HG02943 (cell line): ENCODE results near the gene TMEM253.

Source experiments
- ATAC-seq: cut with Tn5 transposase; IDR thresholded peaks from one replicate; pipeline ENCODE4 v1.9.1; 2021; ENCODE audit warnings: mild to moderate bottlenecking, low read depth, moderate library complexity; ENCODE audit not compliant: unreplicated experiment

Gene TMEM253

DNA sequence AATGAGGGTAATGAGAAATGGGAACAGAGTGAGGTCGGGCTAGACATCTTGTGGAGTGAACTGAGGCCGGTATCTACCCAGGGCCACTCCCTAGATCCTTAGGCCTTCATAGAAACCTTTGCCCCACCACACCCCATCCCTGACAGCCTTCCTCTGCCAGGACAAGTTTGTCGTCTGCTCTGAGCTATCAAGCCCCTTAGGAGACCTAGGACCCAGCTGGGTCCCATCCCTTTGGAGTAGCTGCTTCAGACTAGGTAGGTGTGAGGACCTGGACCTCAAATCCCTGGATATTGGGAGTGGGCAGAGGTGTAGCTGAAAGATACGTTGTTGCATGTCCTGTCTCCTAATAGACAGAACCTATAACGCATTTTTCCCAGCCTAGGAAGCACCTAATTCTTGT, at the start of gene TMEM253:
TMEM253 (plus strand) TSS at position 136 of the 400 bp plus-strand sequence. CDS start 278 bp downstream, outside the sequence.
- ATAC-seq: no peak

DNA sequence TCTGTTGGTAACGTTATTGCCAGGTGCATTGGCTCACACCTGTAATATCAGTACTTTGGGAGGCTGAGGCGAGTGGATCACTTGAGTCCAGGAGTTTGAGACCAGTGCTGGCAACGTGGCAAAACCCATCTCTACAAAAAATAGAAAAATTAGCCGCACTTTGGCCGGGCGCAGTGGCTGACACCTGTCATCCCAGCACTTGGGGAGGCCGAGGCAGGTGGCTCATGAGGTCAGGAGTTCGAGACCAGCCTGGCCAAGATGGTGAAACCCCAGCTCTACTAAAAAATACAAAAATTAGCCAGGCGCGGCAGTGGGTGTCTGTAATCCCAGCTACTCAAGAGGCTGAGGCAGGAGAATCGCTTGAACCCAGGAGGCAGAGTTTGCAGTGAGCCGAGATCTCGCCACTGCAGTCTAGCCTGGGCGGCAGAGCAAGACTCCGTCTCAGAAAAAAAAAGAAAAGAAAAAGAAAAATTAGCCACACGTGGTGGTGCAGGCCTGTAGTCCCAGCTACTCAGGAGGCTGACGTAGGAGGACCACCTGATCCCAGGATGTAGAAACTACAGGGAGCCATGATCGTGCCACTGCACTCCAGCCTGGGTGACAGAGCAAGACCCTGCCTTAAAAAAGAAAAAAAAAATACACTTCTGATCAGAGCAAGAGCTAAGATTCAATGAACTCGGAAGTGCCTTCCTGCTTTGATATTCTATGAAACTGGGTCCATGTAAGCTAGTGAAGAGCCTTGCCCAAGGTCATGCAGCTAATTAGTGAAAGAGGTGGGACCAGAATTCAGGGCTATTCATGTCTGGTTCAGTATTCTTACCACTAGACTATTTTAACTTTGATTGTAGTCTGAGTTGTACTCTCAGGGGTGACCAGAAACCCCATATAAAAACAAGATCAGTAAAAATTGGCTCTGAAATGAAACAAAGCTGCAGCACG, 47.4 kb upstream of the TMEM253 start:
- no peak for ATAC-seq

DNA sequence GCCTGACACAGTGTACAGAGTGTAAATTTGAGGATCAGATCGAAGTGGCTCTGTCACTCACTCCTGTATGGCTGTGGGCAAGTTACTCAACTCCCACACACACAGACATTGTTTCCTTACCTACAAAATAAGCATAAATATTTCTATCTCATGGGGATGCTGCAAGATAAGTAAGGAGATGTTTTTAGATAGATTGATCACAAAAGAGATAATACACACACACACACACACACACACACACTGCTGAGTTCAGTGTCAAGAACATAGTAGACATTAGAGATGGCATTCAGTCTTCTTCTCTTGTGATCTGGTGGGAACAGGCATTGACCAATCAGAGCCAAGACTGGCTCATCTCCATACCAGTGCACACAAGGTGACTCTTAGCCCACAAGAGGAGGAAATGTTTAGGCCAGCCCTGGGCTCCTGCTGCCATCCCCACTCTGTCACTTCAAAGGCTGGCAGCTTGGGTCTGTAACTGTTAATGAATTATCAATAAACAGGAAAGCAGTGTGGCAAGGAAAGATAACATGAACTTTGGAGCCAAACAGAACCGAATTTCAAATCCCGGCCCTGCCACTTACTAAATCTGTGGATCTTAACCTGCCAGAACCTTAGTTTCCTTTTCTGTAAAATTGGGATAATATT, 46.6 kb upstream of the TMEM253 start:
- no peak for ATAC-seq

DNA sequence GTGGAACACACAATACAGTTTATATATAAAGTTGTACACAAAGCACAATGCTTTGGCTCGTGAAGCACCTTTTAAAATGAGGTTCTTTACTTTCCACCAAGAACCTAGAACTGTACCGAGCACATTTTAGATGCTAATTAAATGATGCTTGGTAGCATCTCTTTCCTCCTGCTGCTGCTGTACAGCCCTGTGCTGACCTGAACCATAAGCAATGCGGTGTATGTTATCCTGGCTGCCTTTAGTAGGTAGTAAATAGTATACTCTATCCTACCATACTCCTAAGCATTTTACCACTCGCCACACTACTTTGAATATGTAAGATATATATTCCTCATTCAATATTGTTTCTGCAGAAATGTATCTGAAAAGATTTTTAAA, 46.1 kb upstream of the TMEM253 start:
- no peak for ATAC-seq

DNA sequence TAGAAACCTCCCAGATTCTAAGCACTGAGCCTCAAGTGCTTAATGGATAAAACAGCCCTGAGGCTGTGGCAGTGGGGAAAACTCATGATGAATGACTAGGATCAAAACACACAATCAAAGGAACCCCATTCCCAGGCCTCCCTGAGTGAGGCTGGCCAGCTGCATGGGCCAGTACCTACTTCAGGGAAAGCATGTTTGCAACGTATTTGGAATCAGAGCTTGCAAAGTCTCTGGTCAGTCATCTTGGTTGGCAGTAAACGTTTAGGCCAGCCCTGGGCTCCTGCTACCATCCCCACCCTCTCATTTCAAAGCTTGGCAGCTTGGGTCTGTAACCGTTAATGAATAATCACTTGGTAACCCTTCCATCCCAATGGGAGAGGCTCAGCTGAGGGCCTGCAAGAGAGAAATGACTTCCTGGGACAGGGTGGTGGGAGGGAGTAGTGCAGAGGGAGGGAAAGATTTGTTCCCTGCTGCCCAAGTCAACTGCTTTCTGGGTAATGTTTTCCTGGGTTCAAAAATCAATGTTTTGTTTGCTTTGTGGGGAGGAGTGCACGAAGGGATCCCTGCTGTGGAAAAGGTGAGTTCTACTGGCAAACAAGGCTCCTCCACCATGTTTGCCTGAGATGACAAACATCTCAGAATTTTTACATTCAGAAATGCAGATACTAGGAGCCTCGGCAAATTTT, 45.3 kb upstream of the TMEM253 start:
- no peak for ATAC-seq

DNA sequence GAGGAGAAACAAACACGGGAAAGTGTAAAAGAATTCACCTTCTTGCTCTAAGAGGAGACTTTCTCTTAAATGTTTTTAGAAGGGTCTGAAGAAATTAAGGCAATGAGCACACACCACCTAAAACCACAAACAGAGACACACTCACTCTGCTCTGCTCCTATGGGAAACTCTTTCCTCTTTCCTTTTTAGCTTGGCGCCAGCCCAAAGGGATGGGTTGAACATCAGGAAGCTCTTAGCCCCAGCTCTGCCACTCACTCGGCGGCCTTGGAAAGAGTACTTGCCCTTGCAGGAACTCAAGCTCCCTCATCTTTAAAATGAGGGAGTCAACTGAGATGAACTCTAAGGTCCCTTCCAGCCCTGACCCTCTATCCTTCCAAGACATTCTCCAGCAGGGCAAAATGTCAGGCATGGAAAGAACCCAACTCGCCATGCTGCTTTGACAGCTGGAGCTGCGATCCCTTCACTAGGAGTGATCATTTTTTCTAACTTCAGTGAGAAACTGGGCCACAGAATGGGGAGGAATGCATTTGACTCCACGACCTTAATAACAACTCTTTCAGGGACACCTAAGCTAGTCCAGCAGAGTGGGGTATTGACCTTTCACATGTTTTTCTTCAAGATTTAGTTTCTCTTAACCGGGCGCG, 44.2 kb upstream of the TMEM253 start:
- no peak for ATAC-seq

DNA sequence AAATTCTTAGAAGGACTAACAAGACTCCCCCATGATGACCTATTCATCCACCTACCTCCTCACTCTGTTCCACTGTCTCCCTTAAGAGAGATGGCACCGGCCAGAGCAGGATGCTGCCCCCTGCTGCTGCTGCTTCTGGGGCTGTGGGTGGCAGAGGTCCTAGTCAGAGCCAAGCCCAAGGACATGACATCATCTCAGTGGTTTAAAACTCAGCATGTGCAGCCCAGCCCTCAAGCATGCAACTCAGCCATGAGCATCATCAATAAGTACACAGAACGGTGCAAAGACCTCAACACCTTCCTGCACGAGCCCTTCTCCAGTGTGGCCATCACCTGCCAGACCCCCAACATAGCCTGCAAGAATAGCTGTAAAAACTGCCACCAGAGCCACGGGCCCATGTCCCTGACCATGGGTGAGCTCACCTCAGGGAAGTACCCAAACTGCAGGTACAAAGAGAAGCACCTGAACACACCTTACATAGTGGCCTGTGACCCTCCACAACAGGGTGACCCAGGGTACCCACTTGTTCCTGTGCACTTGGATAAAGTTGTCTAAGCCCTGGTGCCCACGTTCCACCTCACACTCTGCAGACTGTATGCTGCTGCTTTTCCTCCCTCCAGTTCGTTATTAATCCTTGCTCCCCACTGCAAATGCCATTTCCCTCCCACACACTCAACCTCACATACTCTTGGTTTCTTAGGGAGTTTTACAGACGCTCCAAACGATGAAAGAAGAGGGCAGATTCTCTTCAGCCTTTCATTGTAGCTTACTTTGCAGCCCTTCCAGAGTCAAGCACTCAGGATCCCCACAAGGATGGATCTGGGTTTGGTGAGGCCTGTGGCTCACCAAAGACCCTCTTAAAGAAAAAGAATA, 42.8 kb upstream of the TMEM253 start, which contains the start of gene RNASE8:
RNASE8 (plus strand) TSS at position 20 of the 873 bp plus-strand sequence; CDS start at position 91, 71 bp downstream.
- no peak for ATAC-seq

DNA sequence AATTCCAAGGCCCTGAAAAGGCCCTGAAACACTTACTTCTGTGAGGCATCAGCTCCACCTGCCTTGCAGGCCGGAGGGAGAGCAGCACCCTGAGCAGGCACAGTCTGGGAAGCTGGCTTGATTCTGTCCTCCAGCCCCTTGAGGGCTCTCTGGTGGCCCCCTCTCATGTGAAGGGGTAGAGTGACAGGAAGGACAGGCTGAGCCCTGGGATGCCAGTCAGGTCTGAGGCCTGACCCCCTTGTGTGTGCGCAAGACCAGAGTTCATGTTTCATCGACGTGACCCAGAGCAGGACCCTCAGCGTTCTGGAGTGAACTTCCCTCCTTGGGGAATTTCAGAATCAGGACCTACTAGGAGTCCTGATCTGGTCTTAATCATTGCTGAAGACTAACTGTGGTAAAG, 42.0 kb upstream of the TMEM253 start:
- ATAC-seq: no peak

DNA sequence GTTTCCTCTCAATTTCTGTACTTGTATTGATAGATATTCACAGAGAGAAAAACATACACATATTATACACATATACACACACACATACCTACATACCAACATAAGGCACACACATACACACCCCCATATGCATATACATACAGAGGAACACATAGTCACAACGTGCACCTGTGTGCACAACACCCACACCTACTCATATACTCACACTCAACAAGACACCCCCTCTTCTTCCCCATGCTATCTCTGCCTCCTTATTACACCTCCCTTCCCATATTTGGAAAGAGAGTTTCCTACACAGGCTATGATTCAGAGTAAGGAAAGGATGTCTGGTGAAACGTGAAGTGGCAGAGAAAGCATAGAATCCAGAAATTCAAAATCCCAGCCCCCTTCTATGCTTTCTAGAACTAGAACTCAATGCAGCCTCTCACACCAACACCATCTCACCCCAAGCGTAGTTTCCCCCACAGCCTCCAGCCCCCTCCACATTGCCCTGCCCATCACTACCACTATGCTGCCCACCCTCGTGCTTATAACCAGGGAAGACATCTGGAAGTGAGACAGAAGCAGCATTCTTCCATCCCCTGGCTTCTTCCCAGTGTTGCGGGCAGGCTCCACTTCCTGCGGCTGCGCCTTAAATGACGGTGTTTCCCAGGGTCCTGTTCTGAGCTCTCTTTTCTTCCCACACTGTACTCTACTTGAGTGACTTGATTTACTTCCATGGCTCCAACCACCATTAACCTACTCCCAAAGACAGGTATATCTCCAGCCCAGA, 40.8 kb upstream of the TMEM253 start:
- no peak for ATAC-seq

DNA sequence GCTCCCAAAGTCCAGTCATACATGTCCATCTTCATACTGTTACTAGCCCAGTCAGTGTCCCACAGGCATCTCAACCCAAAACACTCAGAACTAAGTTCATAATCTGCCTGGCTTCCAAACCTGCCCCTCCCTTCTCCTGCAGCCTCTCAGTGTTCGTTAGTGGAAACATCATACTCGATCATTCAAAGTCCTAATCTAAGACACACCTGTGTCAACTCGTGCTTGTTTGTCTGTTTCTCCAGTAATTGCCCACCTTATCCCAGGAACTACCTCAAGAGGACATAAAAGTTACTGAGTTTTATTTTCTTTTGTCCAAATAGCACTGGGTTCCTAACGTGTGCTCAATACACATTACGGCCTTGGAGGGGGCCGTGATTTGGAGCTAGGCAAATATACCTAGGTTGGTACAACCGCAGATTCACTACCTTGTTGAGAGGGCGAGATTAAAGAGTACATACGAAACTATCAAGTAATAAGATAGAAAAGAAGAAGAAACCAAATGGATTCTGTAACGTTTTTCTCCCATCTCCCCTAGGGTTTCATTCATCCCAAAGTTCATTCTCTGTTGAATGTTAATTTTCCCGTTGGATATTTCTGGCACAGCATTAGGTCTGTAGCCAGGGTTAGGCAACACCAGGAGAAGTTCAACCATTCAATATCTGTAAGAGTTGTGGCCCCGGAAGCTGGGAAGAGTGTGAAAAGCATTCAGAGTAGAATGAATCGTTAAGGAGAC, 40.1 kb upstream of the TMEM253 start:
- no peak for ATAC-seq

DNA sequence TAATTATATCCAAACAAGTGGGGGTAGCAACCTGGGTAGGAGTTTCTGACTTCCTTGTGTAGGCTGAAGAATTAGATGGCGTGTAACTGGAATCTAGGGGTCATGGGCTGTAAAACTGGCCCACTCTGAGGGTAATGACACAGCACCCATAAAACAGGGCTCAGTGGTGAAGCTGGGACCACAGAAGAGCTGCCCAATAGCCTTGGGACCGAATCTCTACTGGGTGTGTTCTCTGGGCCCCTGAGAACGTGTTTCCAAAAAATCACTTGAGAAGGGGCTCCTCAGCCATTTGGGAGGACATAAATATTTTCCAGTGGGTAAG, 39.6 kb upstream of the TMEM253 start:
- ATAC-seq: no peak

DNA sequence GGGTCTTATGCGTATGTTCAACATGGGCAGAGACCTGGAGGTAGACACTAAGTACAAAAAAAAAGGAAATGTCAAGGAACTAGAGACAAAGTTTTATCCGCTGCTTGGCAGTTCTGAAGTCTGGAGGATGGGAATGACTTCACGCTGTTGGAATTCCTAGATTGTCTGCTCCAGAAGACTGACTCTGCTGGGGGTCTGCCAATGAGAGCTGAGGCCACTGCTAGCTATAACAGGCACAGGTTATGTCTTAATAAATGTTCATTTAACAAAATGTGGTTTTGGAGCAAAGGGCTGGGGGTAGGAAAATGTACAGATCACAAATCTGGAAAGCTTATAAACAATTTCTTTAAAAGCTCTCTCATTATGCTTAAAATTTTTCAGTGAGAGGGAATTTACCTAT, 37.4 kb upstream of the TMEM253 start:
- ATAC-seq: no peak

DNA sequence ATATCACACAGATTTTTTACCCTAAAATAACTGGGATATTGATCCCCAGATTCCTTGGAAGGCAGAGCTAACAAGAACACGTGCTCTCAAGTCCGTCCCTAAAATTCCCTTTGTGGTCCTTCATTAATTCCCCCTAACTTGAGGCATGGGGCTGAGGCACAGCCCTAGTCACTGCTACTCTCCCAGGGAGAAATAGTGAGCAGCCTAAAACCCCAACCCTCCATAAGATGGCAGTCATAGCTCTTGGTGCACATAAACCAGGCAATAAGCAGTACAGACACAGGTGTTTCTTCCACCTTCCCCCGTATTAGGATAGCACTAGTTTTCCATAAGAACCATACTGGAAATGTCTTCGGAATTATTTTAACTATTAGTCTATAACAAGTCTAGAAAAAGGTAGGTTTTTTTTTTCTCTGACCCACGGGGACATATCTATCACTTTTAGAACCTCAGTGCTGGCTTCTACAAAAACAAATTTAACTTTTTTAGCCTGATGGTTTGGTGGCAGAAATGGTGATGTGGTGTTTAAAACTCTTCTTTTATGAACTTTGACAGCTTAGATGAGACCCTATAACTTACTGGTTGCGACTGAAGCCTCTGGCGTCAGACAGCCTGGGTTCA, 33.9 kb upstream of the TMEM253 start:
- ATAC-seq: no peak

DNA sequence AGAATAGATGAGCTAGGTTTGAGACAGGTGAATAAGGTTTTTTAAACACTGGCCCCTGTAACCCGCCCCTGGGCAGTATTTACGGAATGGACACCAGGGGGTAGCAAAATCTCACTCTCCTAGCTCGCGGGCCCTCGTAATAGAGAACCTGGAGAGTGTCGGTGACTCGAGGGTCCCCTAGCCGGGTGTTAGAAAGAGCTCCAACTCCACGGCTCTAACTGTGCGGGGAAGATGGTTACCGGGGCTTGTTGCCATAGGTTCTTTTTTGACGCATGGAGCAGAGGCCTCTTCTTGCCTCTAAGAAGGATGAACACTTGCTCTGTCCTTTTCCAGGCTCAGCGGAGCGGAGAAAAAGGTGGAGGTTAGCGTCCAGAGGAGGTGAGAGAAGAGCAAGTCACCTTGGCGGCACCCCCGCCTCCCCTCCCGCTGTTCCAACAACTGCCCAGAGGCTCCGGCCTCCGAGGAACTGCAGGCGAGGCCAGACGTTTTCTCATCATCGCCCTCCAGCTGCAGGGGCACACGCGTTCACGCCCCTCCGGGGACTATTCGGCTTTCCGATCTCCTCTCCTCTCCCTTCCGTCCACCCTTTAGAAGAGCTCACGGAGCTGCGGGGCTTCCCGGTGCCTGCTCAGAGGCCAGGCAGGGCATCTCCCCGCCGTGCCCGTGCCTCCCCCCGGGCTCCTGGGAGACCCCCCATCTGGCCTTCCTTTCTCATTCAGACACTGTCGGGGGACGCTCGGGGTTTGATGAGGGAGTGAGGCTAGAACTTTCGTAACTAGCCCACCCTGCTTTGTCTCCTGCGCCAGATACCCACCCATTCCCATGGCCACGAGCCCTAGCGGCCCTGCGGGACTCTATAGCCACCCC, 32.1 kb upstream of the TMEM253 start:
- no peak for ATAC-seq

DNA sequence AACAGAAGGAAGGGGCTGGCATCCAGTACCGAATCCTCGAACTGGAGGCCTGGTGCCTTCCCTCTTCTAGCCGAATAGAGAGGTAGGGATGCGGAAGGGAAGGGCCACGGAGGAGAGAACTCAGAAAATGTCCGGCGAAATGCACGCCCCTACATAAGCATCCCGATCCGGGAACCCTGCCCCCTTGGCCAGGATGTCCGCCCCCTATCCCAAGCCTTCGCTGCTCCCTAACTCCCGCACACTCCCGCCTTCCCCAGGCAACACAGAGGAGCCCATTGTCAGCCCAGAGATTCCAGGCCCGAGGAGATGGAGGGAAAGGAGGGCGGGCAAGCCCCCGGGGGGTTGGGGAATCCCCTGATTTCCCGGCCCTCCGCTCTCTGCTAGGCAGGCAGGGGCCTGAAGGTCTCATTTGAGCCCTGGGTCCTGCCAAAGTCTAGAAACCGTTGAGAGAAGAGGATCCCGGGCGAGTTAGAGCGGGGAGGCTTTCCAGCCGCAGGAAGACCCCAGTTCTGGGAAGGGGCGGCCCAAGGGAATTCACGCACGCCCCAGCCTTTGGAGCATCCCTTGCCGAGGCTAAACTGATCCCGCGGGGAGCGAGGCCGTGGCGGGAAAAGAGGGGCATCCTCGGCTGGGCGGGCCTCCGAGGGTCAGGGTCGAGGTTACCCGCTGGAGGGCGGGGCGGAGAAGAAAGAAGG, 31.3 kb upstream of the TMEM253 start:
- no peak for ATAC-seq

DNA sequence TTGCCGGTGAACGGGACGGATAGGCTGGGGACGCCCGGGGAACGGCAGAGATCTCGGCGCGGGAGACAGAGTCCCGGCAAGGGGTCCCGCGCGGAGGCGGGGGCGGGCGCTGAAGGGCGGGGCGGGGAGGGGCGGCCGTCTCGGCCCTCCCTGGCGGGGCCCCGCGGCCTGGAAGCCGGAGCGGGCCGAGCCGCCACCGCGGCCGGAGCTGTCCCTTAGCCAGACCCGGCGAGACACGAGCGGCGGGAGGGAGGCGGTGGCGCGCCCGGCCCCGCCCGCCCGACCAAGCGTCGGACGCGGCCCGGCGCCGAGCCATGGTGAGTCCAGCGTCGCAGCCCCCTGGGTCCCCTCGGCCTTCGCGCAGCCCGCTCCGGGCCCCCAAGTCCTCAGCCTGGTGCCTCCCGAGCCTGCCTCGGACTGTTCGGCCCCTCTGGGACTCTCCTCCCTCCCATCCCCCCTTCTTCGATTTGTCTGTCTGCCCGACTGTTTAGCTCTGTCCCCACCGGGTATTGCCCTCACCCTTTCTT, 30.7 kb upstream of the TMEM253 start, which contains the start of gene ARHGEF40:
ARHGEF40 (plus strand) TSS at position 222 of the 527 bp plus-strand sequence; CDS start at position 315, 93 bp downstream.
- no peak for ATAC-seq
